Measurements from ENCODE around the gene IL27RA. TPM values are rescaled to one million over a fixed set of nuclear protein-coding genes. Genes with fewer than 3 reads are reported as not detected.

IL27RA gene
- total RNA-seq, 2 experiments from 2014 or later: 25.0 to 26.7 TPM

DNA sequence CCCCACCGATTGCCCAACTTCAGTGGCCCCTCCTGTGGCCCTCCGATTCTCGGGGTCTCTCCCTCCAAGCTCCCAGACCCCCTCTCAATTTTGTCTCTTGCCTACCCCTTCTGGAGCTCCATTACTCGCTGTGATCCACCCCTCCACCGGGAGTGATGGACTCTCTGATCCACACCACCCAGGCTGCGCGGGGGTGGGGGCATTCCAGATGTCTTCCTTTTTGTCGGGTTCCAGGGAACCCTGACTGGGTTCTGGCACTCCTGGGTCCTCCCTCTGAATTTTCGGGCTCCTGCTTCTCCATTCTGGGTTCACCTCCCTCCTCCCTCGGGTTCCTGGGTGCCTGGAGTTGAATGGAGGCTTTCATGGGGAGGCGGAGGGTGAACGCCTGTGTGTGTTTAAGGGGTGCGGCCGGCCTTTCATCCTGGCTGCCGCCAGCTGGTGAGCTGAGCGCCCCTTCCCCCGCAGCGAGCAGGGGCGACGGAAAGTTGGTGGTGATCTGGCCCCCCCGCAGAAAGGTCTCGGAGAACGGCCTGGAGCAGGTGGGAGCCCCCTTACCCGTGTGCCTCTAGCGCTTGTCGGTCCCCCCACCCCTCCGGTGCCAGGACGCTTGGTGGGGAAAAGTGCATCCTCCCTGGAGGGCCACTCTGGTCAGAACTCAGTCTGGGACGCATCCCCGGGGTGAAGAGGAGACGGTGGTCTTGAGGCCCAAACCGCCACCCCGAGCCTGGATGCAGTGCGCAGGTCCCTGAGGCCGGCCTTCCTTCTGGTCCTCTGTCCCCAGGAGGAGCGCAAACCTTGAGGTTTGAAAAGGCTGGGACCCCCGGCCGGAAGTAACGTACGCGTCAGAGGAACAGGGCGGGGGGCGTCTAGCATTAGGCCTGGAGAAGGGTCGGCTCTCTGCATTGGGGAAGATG, 42.6 kb downstream of the IL27RA start:
- no peak for TF ChIP-seq CTCF (IDR thresholded peaks at IDR 0.05)
- peak; percentile 16 for ATAC-seq (ENCODE audit: poor library complexity)
- peaks cover 38% of the 10 kb centered on the region for H3K4me1 ChIP-seq (ENCODE audit: insufficient read depth, low read length)
- H3K27me3 Mint-ChIP-seq: peaks cover 4% of the 10 kb centered on the region
- H3K9me3 Mint-ChIP-seq: no peaks in the 10 kb centered on the region
- H3K4me3 ChIP-seq (ENCODE audit: low read length): peak overlapping the region; percentile 77
- peaks cover 17% of the 10 kb centered on the region for H3K4me1 Mint-ChIP-seq (ENCODE audit: low read depth)
- peak in 1 of 14 experiments; percentile 24 for DNase-seq
- H3K36me3 ChIP-seq (ENCODE audit: insufficient read depth, low read length): no peaks in the 10 kb centered on the region
- ChIA-PET POLR2A (interaction anchor here (0.6 to 2.3 kb wide), 4 partner anchors 62 to 194 kb away, joined by 3 to 22 read pairs (median 4); partner anchors contain the start of gene ASF1B), CTCF (interaction anchor here (0.8 to 4.3 kb wide), 6 partner anchors 15 to 193 kb away, joined by 3 to 27 read pairs (median 4); partner anchors contain the start of gene ASF1B)
- H3K27ac Mint-ChIP-seq: peak overlapping the region; percentile 83
- H3K4me3 Mint-ChIP-seq: peak overlapping the region; percentile 93
- no peak overlapping the region for H3K27ac ChIP-seq (ENCODE audit: low read depth in 1 of 2, low read length in 2 of 2)
- no peaks in the 10 kb centered on the region for H3K36me3 Mint-ChIP-seq (ENCODE audit: low read depth)
- H3K27me3 ChIP-seq (ENCODE audit: control insufficient read depth in 1 of 2, insufficient read depth in 2 of 2, low read length in 2 of 2): peaks cover 4 to 5% of the 10 kb centered on the region in 2 experiments
- intact Hi-C loops (cut with DNase I, micrococcal nuclease): loop anchor here (2.0 to 5.0 kb wide), 5 partner anchors 43 to 475 kb away; partner anchors contain the start of genes ASF1B (in 1 of the 2), PRKACA (in 1 of the 2) and RFX1 (in 1 of the 2)
- H3K9me3 ChIP-seq (ENCODE audit: control insufficient read depth in 1 of 2, insufficient read depth in 1 of 2, low read length in 2 of 2): no peaks in the 10 kb centered on the region

- Mint-ChIP-seq H3K4me3 (no peak overlapping the region), H3K4me1 (ENCODE audit: low read depth) (peaks cover 30% of the 10 kb centered on the region), H3K36me3 (ENCODE audit: low read depth) (no peaks in the 10 kb centered on the region), H3K27me3 (peaks cover 4% of the 10 kb centered on the region), H3K9me3 (no peaks in the 10 kb centered on the region), H3K27ac (no peak overlapping the region)
- TF ChIP-seq CTCF (IDR thresholded peaks at IDR 0.05): no peak
- peak in 1 of 14 experiments; percentile 45 for DNase-seq
- ChIA-PET POLR2A (interaction anchor here (0.7 kb wide), 1 partner anchor 32 kb away, joined by 3 read pairs; no protein-coding TSS in a partner anchor), CTCF (interaction anchor here (0.8 to 1.2 kb wide), 3 partner anchors 36 to 58 kb away, joined by 3 to 4 read pairs (median 4); partner anchors contain the start of genes ASF1B and IL27RA)
- Histone ChIP-seq H3K36me3 (ENCODE audit: insufficient read depth, low read length) (no peaks in the 10 kb centered on the region), H3K27me3 (ENCODE audit: control insufficient read depth in 1 of 2, insufficient read depth in 2 of 2, low read length in 2 of 2) (no peaks in the 10 kb centered on the region), H3K4me1 (ENCODE audit: insufficient read depth, low read length) (peaks cover 44% of the 10 kb centered on the region), H3K9me3 (ENCODE audit: control insufficient read depth in 1 of 2, insufficient read depth in 1 of 2, low read length in 2 of 2) (no peaks in the 10 kb centered on the region), H3K27ac (ENCODE audit: low read depth in 1 of 2, low read length in 2 of 2) (no peak overlapping the region), H3K4me3 (ENCODE audit: low read length) (no peak overlapping the region)
- intact Hi-C loops (cut with DNase I, micrococcal nuclease): no loop called here
- ATAC-seq (ENCODE audit: poor library complexity): no peak
Measured at GRCh38 chr19:14078411-14078810, 46.8 kb downstream of the IL27RA start.
